ENCODE measurements around the gene ARHGAP22.

The ARHGAP22 gene

GRCh38 chr10:48463318-48464003, 141.4 kb downstream of the ARHGAP22 start:
- DNase-seq (ENCODE audit: low read depth) = no peak

DNA sequence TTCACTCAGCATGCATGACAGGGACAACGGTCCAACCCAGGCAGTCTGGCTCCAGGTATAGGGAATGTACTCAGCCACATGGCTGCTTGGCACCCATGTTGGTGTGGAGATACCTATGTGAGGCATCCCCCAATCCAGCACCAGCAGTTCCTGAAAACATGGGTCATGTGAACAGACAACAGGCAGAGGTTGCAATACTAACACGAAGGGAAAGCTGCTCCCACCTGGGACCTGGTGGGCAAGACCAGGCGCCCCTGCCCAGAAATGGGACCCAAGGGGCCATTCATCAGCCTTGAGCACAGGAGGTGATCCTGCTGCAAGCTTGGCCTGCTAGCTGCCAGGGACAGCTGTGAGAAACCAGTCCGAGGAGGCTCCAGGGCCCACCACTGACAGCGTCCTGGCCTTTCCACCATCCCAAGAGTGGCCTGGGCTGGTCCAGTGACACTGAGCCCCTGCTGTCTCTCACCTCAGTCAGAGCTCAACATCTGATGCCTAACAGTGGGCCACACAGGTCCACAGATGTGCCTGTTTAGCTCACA, 142.3 kb downstream of the ARHGAP22 start:
- no peak for DNase-seq (ENCODE audit: low read depth)

DNA sequence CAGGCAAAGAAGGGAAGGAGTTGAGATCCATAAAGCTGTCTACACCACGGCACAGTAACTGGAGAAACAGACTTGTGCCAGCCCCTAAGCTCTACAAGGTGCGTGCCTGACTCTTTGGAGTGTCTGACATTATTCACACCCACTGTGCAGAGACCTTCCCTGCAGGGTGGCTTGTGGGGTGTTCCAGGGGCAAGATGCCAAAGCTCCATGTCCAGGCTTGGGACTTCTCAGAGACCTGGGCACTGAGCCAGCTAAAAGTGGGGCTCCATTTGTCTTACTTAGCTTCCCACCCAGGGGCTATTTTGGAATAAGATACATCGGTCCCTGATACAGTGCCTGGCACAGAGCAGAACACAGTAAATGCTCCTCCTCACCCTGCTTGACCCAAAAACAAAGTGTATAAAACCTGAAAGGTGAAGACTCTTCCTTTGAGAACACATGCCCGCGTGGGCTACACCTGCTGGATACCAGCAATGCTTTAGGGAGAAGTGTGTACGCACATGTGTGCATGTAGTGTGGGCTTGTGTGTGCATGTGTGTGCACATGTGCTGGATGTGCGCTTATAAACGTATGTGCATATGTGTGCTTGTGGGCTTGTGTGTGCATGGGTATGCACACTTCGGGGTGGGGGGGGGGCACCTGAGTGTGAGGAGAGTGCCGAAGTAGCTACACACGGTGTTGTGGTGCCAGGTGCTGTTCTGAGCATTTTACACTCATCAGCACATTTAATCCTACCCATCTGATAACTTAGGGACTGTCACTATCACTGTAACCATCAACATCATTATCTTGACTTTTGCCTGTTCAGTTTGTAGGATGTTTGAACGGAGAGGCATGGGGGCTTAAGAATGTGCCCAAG, 143.0 kb downstream of the ARHGAP22 start:
- no peak for DNase-seq (ENCODE audit: low read depth)

DNA sequence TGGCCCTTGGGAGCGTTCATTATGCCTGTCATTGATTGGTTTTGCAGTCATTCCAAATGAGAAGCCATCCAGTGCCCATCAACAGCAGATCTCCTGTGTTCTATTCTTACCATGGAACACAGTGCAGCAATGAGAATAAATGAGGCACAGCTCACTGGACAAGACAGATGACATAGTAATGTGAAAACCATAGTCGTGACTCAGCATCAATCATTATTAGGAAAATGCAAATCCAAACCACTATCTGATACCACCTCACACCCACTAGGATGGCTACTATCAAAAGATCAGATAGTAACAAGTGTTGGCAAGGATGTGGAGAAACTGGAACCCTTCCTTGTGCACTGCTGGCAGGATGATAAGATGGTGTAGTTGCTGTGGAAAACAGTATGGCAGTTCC, 144.7 kb downstream of the ARHGAP22 start:
- DNase-seq (ENCODE audit: low read depth) = no peak

- no peak for DNase-seq (ENCODE audit: low read depth)
Observed at GRCh38 chr10:48459270-48460150, 145.4 kb downstream of the ARHGAP22 start.

GRCh38 chr10:48458662-48459048, 146.2 kb downstream of the ARHGAP22 start:
- DNase-seq (ENCODE audit: low read depth) = no peak

- no peak for DNase-seq (ENCODE audit: low read depth)
Observed at GRCh38 chr10:48457949-48458661, 146.8 kb downstream of the ARHGAP22 start.

DNA sequence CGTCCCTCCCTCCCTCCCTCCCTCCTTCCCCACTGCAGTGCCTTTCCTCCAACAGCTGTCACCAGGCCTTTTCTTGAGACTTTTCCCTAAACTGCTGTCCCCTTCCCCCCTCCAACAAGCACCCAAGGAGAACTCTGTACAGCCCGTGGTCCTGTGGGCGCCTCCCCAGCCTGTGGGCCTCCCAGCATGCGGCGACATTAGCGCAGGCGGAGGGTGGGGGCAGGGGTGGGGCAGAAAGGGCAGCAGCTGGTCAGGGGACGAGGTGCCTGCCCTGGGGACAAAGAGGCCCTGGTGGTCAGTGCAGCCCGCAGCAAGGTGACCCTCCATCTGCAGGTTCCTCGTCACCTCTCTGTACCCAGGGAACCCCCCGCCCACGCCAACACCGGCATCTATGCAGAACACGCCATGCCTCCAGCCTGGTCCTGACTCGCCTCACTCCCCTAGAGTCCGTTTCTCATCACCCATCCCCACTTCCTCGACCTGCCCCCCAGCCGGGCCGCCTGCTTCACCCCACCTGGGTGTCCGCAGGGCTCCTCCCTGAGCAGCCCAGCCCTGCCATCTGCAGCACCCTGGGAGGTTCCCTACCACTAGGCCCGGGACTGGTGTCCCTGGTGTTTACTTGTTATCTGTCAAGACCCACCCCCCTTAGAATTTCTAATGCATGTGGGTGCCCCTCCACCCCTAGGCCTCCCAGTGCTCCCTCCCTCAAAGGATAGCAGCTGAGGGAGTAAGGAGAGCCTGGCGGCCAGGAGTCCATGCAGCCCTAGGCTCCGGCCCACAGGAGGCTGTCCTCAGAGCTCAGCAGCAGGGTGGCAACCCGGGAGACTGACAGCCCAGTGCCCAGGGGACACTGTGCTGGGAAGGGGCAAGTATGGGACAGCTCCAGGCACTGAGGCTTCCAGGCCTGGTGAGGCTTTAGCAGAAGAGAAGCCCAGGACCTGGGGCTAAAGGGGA, 147.8 kb downstream of the ARHGAP22 start:
- no peak for DNase-seq (ENCODE audit: low read depth)

- DNase-seq (ENCODE audit: low read depth) = no peak
Observed at GRCh38 chr10:48456361-48456804, 148.5 kb downstream of the ARHGAP22 start.

- no peak for DNase-seq (ENCODE audit: low read depth)
Observed at GRCh38 chr10:48455392-48456151, 149.3 kb downstream of the ARHGAP22 start.

DNA sequence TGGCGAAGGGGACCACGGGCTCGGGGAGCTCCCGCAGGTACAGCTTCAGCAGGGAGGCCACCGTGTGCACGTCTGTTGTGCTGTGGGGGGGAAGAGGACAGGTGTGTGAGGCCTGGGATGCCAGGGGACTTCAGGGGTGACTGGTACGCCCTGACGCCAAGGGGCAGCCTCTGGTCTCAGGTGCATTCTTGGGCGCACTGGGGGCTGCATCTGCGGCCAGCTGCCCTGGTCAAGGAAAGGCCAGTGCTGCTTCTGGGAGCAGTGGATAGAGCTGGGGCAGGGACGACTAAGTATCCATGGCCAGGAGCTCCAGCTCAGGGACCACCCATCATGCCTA, 149.8 kb downstream of the ARHGAP22 start:
- no peak for DNase-seq (ENCODE audit: low read depth)

DNA sequence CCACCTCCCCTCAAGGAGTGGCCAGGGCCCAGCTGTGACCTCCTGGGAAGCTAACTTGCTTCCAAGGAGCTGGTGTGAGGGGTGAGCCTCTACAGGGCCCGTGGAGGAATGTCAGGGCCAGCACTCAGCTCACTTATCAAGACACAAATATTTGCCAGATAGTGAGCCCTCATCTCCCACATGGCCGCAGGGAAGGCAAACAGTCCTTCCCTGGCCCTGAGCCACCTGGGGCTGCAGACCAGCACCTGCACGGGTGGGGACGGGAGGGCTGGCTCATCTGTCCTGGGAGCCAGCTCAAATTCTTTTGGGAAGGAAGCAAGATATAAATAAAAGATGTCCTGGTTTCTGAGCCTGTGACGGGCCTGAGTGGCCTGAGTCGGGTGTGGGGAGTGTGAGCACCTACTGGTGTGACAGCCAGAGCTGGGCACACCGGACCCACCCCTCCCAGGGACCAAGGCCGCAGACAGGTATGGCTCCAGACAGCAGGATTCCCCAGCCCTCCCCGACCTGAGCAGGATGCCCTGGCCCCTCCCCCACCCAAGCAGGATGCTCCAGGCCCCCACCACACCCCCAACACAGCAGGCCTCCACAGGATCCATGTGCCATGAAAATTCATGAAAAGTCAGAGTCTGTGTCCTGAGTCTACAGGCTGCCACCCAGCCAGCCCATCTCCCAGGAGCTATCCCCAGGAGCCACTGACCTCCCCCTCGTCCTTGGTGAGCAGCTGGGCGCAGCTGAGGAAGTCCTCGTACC, 150.4 kb downstream of the ARHGAP22 start:
- no peak for DNase-seq (ENCODE audit: low read depth)

GRCh38 chr10:48453451-48454301, 151.2 kb downstream of the ARHGAP22 start:
- DNase-seq (ENCODE audit: low read depth) = no peak

DNA sequence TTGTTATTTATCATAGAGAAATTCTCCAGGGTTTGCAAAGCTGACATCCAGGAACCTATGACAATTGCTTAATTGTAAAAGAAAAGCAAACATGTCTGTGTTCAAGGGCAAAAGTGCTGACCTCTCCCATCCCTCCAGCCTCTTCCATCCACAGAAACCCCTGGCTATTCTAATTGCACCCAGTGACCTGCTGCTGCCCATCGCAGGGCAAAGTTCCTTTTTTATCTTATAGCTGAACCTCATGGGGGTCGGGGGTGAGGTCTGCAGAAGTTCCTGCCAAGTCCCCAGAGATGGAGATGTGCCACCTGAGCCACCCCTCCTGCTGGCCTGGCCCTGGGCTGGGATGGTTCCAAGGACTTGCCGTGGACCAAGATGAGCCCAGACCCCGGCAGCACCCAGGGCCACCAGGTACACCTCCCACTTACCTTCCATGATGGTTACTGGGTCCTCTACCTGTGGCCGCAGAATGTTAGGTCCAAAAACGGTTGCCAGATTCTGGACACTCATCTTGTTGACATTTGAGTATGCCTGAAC, 151.9 kb downstream of the ARHGAP22 start:
- no peak for DNase-seq (ENCODE audit: low read depth)

- DNase-seq (ENCODE audit: low read depth) = no peak
Observed at GRCh38 chr10:48451969-48452878, 152.6 kb downstream of the ARHGAP22 start.

DNA sequence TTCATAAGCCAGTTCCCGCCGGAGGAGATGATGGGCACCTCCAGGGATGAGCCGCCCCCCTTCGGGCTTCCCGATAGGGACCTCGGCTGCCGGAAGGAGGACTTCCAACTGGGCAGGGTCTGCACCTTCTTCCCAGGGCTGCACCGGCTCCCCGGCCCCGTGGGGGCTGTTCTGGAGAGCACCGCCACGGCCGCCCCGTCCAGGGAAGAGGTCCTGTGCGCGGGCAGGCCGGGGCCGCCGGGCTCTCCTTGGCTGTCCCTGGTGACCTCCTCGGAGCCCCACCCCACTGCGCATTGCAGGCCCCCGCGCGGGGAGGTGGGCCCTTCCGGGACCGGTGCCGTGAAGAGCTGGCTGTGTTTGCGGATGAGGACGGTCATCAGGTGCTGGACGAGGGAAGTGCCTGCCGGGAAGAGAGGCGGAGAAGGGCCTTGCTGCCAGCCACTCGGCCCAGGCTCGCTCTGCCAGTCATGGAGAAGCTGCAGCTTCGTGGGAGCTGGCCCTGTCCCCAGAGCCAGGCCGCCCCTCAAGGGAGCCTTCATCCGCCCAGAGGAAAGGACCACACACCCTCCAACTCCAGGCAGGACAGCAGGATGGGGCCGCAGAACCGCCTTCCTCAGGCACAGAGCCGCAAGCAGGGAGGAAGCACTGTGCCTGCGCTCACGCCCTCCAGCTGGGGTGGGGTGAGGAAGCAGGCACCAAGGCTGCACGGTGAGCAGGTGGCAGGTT, 154.0 kb downstream of the ARHGAP22 start:
- no peak for DNase-seq (ENCODE audit: low read depth)
